Gastroesophageal sphincter (tissue), 4 donors: ENCODE data around the gene TTYH1. TPM values are rescaled to one million over a fixed set of nuclear protein-coding genes. Genes with fewer than 3 reads are reported as not detected.

ENCODE experiments used
- ATAC-seq: fragments of 150-250 bp; one replicate; pipeline ENCODE4 v1.9.1; 2016; ENCODE audit warnings: mild to moderate bottlenecking, moderate library complexity
- H3K27ac ChIP-seq, 4 donors: fragments of 200-600 bp; sonication (generic) in 3 of 4; 1 replicate in 3 of 4; 2 replicates in 1 of 4; pipeline ENCODE4 v1.5.1; 2016 to 2019
- H3K27me3 ChIP-seq: fragments of 200-600 bp; sonication (generic); one replicate; pipeline ENCODE4 v1.5.1; 2019
- H3K36me3 ChIP-seq, 2 donors: fragments of 200-600 bp; sonication (generic); one replicate each; pipeline ENCODE4 v1.5.1; 2019; ENCODE audit warnings: control low read depth in 1 of 2
- H3K4me1 ChIP-seq, 3 donors: fragments of 200-600 bp; sonication (generic); 1 replicate in 2 of 3; 2 replicates in 1 of 3; pipeline ENCODE4 v1.5.1; 2016 to 2019; ENCODE audit warnings: control low read depth in 2 of 3
- H3K4me3 ChIP-seq, 2 donors: fragments of 200-600 bp; sonication (generic); one replicate each; pipeline ENCODE4 v1.5.1; 2019; ENCODE audit warnings: mild to moderate bottlenecking in 1 of 2, moderate library complexity in 1 of 2
- H3K9me3 ChIP-seq, 3 donors: fragments of 200-600 bp; sonication (generic); one replicate each; pipeline ENCODE4 v1.5.1; 2017 to 2019; ENCODE audit warnings: control low read depth in 2 of 3
- EP300 ChIP-seq: sonication (generic); formaldehyde crosslinking; IDR thresholded peaks from one replicate; pipeline ENCODE4 v1.6.1; 2017; ENCODE audit warnings: antibody characterized with exemption, mild to moderate bottlenecking
- POLR2A ChIP-seq, 2 donors: fragments of 450-650 bp; IDR thresholded peaks; one replicate each; pipeline ENCODE4 v1.6.1; 2017; ENCODE audit warnings: antibody characterized with exemption in 2 of 2, mild to moderate bottlenecking in 2 of 2, moderate library complexity in 1 of 2
- POLR2AphosphoS5 ChIP-seq: sonication (generic); formaldehyde crosslinking; IDR thresholded peaks from one replicate; pipeline ENCODE4 v1.6.1; 2017; ENCODE audit warnings: antibody characterized with exemption
- WGBS, 2 donors: methylation state at CpG; one replicate each; pipeline ENCODE4 v1.1.5; 2018; ENCODE audit warnings: low coverage in 1 of 2; 5-methylcytosine and 5-hydroxymethylcytosine counted together
- total RNA-seq, 4 donors: library from RNA; depleted of rRNA; stranded (reverse); fragments of >200 nt; gene quantifications; one replicate each; pipeline ENCODE4 v1.1.0, GENCODE V29; 2016
- TF ChIP-seq, protein P1 (sequence below), 4 experiments: fragments of 200-600 bp in 2 of 4; fragments of 450-650 bp in 2 of 4; sonication (generic) in 1 of 4; IDR thresholded peaks; one replicate each; pipeline ENCODE4 v1.5.1; 2017 to 2019; ENCODE audit warnings: antibody characterized with exemption in 4 of 4, mild to moderate bottlenecking in 2 of 4, moderate library complexity in 2 of 4

TTYH1 gene
- total RNA-seq, 4 donors from 2014 or later, result 1.2 to 19.8 (median 5.5) TPM

DNA sequence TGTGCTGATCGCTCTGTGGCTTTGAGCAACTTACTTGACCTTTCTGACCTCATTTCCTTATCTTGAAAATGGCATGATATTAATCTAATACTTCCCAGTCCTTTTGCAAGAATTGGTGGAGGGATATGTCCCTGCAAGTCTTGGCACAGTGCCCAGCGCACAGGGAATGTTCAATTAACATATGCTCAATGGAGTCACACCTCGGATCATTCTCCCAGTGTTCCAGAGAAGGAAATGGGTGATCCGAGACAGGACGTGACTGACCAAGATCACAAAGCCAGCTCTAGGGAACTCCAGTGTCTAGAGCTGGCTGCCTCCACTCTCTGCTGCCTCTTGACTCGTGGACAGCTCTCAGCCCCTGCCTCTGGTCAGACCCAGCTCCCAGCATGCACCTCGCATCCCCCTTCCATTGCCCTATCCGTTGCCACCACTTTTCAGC lies 54.3 kb downstream of the TTYH1 start:
- peak; percentile 1 for ATAC-seq
- Histone ChIP-seq H3K36me3 (no peaks in the 10 kb centered on the region), H3K9me3 (no peaks in the 10 kb centered on the region), H3K4me1 (peaks cover 0 to 49% (median 6%) of the 10 kb centered on the region in 3 donors), H3K27ac (peak overlapping the region in 3 of 4 donors; percentile 57 to 86 (median 67)), H3K4me3 (no peak overlapping the region), H3K27me3 (peaks cover 45% of the 10 kb centered on the region)
- no peak for TF ChIP-seq POLR2A (IDR thresholded peaks at IDR 0.05)
- TF ChIP-seq POLR2AphosphoS5, result no peak
- TF ChIP-seq EP300, result no peak
- TF ChIP-seq, protein P1, sequence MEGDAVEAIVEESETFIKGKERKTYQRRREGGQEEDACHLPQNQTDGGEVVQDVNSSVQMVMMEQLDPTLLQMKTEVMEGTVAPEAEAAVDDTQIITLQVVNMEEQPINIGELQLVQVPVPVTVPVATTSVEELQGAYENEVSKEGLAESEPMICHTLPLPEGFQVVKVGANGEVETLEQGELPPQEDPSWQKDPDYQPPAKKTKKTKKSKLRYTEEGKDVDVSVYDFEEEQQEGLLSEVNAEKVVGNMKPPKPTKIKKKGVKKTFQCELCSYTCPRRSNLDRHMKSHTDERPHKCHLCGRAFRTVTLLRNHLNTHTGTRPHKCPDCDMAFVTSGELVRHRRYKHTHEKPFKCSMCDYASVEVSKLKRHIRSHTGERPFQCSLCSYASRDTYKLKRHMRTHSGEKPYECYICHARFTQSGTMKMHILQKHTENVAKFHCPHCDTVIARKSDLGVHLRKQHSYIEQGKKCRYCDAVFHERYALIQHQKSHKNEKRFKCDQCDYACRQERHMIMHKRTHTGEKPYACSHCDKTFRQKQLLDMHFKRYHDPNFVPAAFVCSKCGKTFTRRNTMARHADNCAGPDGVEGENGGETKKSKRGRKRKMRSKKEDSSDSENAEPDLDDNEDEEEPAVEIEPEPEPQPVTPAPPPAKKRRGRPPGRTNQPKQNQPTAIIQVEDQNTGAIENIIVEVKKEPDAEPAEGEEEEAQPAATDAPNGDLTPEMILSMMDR (IDR thresholded peaks at IDR 0.05), result no peak
- WGBS, 2 donors, result 47 to 53% methylated on average over 4 to 8 of the region's 8 CpGs

DNA sequence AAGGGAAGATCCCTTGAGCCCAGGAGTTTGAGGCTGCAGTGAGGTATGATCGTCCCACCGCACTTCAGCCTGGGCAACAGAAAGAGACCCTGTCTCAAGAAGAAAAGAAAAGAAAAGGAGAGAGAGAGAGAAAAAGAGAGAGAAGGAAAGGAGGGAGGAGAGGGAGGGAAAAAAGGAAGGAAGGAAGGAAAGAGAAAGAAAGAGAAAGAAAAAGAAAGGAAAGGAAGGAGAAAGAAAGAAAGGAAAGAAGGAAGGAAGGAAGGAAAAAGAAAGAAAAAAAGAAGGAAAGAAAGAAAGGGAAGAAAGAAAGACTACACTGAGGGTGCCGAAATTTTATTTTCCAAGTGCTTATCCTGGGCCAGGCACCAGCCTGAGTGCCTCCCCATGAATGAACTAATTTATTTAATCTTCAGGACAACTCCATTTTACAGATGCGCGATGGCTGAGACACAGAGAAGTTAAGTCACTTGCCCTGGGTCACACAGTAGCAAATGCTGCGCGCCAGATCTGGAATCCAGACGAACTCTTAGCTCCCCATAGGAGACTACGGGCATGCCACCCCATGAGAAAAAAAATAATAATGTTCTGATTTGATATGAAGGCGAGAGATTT lies 55.1 kb downstream of the TTYH1 start:
- TF ChIP-seq POLR2A (IDR thresholded peaks at IDR 0.05), result no peak
- no peak for TF ChIP-seq EP300
- TF ChIP-seq, protein P1 (IDR thresholded peaks at IDR 0.05), result no peak
- Histone ChIP-seq H3K4me3 (no peak overlapping the region), H3K36me3 (no peaks in the 10 kb centered on the region), H3K4me1 (peaks cover 0 to 42% (median 6%) of the 10 kb centered on the region in 3 donors), H3K27ac (peak overlapping the region in 3 of 4 donors; percentile 78 to 86 (median 81)), H3K9me3 (no peaks in the 10 kb centered on the region), H3K27me3 (peaks cover 52% of the 10 kb centered on the region)
- WGBS, 2 donors, result 72 to 75% methylated on average over 8 to 10 of the region's 10 CpGs
- ATAC-seq, result no peak

DNA sequence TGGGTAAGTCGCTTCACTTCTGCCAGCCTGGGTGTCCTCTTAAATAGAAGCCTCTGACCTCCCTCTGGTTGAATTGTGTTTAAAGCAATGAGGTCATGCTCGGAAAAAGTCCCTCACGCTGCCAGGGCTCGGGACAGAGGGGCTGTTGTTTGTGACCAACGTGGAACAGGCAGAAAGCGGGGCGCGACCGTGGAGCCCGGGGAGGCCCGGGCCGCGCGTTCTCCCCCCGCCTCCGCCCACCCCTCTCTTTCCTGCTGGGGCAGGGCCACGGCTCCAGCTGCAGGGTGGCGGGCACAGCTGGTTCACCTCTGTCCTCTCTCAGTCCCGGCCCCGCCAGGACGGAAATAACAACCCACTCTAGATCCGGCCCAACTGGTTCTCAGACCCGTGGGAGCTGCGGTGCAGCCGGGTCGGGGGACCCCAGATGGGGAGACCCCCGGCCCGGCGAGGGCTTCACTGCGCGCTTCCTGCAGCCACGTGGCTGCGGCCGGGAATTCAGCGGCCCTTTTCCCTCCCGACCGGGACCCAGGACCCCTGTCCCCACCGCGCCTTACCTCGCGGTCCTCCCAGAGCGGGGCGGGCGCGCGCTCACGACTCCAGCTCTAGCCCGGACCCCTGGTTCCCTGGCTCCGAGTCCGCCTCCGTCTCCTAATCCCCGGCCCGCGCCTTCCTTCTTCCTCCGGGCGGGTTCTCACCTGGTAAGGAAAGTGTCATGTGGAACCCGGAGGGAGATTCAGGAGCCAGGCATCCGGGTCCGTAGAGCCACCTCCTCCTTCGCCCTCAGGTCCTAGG lies 55.9 kb downstream of the TTYH1 start:
- H3K36me3 ChIP-seq, result no peaks in the 10 kb centered on the region
- no peaks in the 10 kb centered on the region for H3K9me3 ChIP-seq
- H3K27me3 ChIP-seq, result peaks cover 58% of the 10 kb centered on the region
- peaks cover 0 to 38% (median 6%) of the 10 kb centered on the region in 3 donors for H3K4me1 ChIP-seq
- peak overlapping the region; percentile 51 to 86 (median 80) for H3K27ac ChIP-seq
- WGBS, 2 donors, result 17% methylated on average over 14 of the region's 60 CpGs; no CpG with 5 or more reads in 1 of the 2 donors
- peak overlapping the region; percentile 35 to 54 for H3K4me3 ChIP-seq
- TF ChIP-seq, protein P1 (IDR thresholded peaks at IDR 0.05), result no peak
- no peak for TF ChIP-seq EP300
- no peak for TF ChIP-seq POLR2AphosphoS5
- no peak for TF ChIP-seq POLR2A (IDR thresholded peaks at IDR 0.05)
- peak; percentile 42 for ATAC-seq

DNA sequence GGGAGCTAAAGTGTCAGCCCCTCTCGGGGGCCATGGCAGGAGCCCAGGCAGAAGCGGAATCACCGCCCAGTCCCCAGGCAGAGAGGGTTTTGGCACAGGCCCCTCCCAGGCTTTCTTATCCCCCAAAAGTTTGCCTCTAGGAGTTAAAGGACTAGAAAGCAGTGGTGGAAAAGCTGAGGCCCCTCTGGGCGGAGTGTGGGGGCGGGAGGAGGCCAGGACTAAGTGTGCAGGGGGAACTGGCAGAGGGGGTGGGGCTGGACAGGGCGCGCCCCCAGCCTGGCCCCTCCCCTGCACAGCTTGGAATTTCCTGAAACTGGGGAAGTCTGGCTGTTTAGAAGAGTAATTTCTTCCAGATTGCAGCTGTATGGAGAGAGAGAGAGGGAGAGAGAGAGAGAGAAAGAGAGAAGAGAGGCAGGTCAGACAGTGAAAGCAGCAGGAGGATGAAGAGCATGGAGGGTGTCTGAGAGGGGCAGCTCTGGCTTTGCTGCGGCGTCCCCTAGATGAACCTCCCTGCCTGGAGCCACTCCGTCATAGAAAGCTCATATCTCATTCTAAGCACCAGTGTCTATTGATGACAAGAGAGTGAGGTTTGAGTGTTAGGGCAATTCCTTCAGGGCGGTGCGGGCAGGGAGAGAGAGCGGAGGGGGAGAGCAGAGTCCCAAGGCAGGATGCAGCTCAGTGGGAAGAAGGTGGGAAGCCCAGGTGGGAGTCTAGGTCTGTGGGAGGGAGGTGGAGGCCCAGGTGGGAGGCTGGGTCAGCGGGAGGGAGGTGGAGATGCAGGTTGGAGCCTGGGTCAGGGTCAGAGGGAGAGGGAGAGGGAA lies 58.0 kb downstream of the TTYH1 start, which contains the start of gene CDC42EP5:
Gene CDC42EP5 (minus strand): TSS at position 226 of the 821 bp plus-strand sequence. CDS start 7,749 bp downstream, outside the sequence.
- Histone ChIP-seq H3K4me3 (peak within 1 kb of the TSS in 1 of 2 donors; percentile 50), H3K27ac (peak within 1 kb of the TSS in 3 of 4 donors; percentile 74 to 83 (median 81)), H3K36me3 (no peaks in the 10 kb centered on the region), H3K4me1 (peaks cover 0 to 38% (median 6%) of the 10 kb centered on the region in 3 donors), H3K9me3 (no peaks in the 10 kb centered on the region), H3K27me3 (peaks cover 70% of the 10 kb centered on the region)
- no peak for TF ChIP-seq POLR2A (IDR thresholded peaks at IDR 0.05)
- TF ChIP-seq EP300, result no peak
- TF ChIP-seq, protein P1 (IDR thresholded peaks at IDR 0.05), result no peak
- TF ChIP-seq POLR2AphosphoS5, result no peak
- peak; percentile 91 for ATAC-seq
- WGBS, 2 donors, result 4 to 10% methylated on average over 6 to 9 of the region's 14 CpGs
